CD4-positive, alpha-beta T cell (primary cell): Measurements from ENCODE around the gene RYK. TPM values are rescaled to one million over a fixed set of nuclear protein-coding genes. Genes with fewer than 3 reads are reported as not detected.

Experiments
- ATAC-seq: fragments of 200-7000 bp; cut with Tn5 transposase; one replicate; pipeline ENCODE4 v1.10.0; 2022; ENCODE audit warnings: mild to moderate bottlenecking; ENCODE audit not compliant: poor library complexity
- CTCF ChIA-PET: fragments of 350-600 bp; sonication (Branson Sonifier 250); formaldehyde crosslinking; loops from one replicate; lab custom pipeline; 2021; ENCODE audit warnings: antibody characterized with exemption, inconsistent platforms; lab: Charles Lee
- POLR2A ChIA-PET: fragments of 350-600 bp; sonication (Branson Sonifier 250); formaldehyde crosslinking; loops from one replicate; lab custom pipeline; 2021; ENCODE audit warnings: antibody characterized with exemption, inconsistent platforms; lab: Charles Lee
- DNase-seq, 14 experiments: peaks; one replicate each; pipeline ENCODE4 v3.0.0-alpha.2; 2013 to 2020; ENCODE audit warnings: mixed read lengths in 2 of 14
- H3K27ac ChIP-seq, 2 donors: one replicate each; pipeline versions ENCODE4 v1.5.1 to v1.7.0; 2013; ENCODE audit warnings: low read length in 2 of 2, low read depth in 1 of 2, mild to moderate bottlenecking in 1 of 2
- H3K27me3 ChIP-seq, 2 experiments: 1 replicate in 1 of 2; 2 replicates in 1 of 2; pipeline versions ENCODE4 v1.6.1 to v1.7.0; 2013; ENCODE audit warnings: low read length in 2 of 2, control low read depth in 1 of 2, mild to moderate bottlenecking in 1 of 2, moderate library complexity in 1 of 2; ENCODE audit not compliant: insufficient read depth in 2 of 2, control insufficient read depth in 1 of 2
- H3K36me3 ChIP-seq: one replicate; pipeline ENCODE4 v1.6.1; 2013; ENCODE audit warnings: low read length, control low read depth; ENCODE audit not compliant: insufficient read depth
- H3K4me1 ChIP-seq: one replicate; pipeline ENCODE4 v1.6.1; 2013; ENCODE audit warnings: low read length, control low read depth; ENCODE audit not compliant: insufficient read depth
- H3K4me3 ChIP-seq: one replicate; pipeline ENCODE4 v1.5.1; 2013; ENCODE audit warnings: mild to moderate bottlenecking, low read length, moderate library complexity
- H3K9me3 ChIP-seq, 2 experiments: 1 replicate in 1 of 2; 2 replicates in 1 of 2; pipeline versions ENCODE4 v1.6.1 to v1.7.0; 2013; ENCODE audit warnings: low read length in 2 of 2, mild to moderate bottlenecking in 2 of 2, control low read depth in 1 of 2, moderate library complexity in 1 of 2; ENCODE audit not compliant: control insufficient read depth in 1 of 2, insufficient read depth in 1 of 2
- H3K27ac Mint-ChIP-seq: one replicate; pipeline ENCODE4 v1.8.0; 2020; ENCODE audit warnings: mixed read lengths
- H3K27me3 Mint-ChIP-seq: one replicate; pipeline ENCODE4 v1.8.0; 2021; ENCODE audit warnings: mixed read lengths
- H3K36me3 Mint-ChIP-seq: one replicate; pipeline ENCODE4 v1.8.0; 2021; ENCODE audit warnings: low read depth, mixed read lengths
- H3K4me1 Mint-ChIP-seq: one replicate; pipeline ENCODE4 v1.8.0; 2021; ENCODE audit warnings: low read depth, mixed read lengths
- H3K4me3 Mint-ChIP-seq: one replicate; pipeline ENCODE4 v1.8.0; 2020; ENCODE audit warnings: mild to moderate bottlenecking, mixed read lengths
- H3K9me3 Mint-ChIP-seq: one replicate; pipeline ENCODE4 v1.8.0; 2020; ENCODE audit warnings: mixed read lengths
- intact Hi-C, 2 experiments: fragments of 100-400 bp; cut with DNase I in 1 of 2; cut with micrococcal nuclease in 1 of 2; formaldehyde crosslinking; loops; one replicate each; pipeline versions ENCODE4 v1.15.1 to v1.9.0; 2023 to 2025; cut with DNase I, micrococcal nuclease
- total RNA-seq, 174 experiments: library from RNA in 2 of 174; stranded (reverse) in 2 of 174; gene quantifications; one replicate each; pipeline ENCODE4 v1.2.3 and lab custom pipeline; 2021 to 2026
- TF ChIP-seq, protein P1 (sequence below): fragments of 200-600 bp; IDR thresholded peaks from one replicate; pipeline ENCODE4 v1.8.0; 2022; ENCODE audit warnings: antibody characterized with exemption, mild to moderate bottlenecking

Gene RYK
- total RNA-seq, 2 experiments from 2014 or later, result 57.6 to 59.2 TPM

DNA sequence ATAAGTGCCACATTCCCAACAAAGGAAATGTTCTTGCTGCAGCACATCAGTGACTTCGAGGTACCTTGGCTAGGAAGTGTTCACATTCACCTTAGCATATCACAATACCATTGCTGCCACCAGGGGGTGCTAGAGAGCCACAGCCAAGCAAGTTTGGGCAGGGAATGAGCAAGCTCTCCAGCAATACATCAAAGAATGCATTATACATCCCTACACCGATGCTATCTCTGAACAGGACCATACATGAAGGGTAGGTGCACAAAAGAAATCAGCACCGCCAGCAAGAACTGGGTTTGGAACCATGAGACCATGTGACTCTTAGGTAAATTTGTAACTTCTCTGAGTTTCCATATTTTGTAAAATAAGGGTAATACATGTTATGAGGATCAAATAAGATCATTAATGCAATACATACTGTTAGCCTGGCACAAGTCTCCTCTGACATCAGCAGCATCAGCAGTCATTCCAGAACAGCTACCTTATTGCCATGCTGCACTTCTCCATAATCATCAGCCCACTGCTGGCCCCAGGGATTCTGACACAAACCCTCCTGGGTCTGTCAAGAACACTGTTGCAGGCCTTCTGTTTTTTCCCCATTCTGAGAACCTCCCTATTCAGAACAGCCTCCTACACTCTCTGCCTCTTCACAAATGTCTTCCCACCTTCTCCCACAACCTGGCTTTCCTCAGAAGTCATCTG is 37.5 kb downstream of the RYK start:
- H3K9me3 Mint-ChIP-seq, result no peaks in the 10 kb centered on the region
- ChIA-PET CTCF (interaction anchor here (0.6 to 3.1 kb wide), 27 partner anchors 10 to 327 kb away, joined by 3 to 35 read pairs (median 5); partner anchors contain the start of genes AMOTL2, ANAPC13, CEP63 and RYK), POLR2A (interaction anchor here (0.7 to 1.3 kb wide), 3 partner anchors 36 to 49 kb away, joined by 3 to 4 read pairs (median 3); partner anchors contain the start of gene RYK)
- peaks cover 50% of the 10 kb centered on the region for H3K36me3 Mint-ChIP-seq
- H3K27ac Mint-ChIP-seq, result peak overlapping the region; percentile 19
- H3K27me3 Mint-ChIP-seq, result no peaks in the 10 kb centered on the region
- Histone ChIP-seq H3K4me3 (no peak overlapping the region), H3K27me3 (no peaks in the 10 kb centered on the region), H3K4me1 (no peaks in the 10 kb centered on the region), H3K27ac (no peak overlapping the region), H3K36me3 (peaks cover 26% of the 10 kb centered on the region), H3K9me3 (no peaks in the 10 kb centered on the region)
- intact Hi-C loops, result loop anchor here (1.0 to 5.0 kb wide), 6 partner anchors 39 to 261 kb away; partner anchors contain the start of gene RYK (in 1 of the 2)
- H3K4me1 Mint-ChIP-seq, result peaks cover 36% of the 10 kb centered on the region
- TF ChIP-seq, protein P1, sequence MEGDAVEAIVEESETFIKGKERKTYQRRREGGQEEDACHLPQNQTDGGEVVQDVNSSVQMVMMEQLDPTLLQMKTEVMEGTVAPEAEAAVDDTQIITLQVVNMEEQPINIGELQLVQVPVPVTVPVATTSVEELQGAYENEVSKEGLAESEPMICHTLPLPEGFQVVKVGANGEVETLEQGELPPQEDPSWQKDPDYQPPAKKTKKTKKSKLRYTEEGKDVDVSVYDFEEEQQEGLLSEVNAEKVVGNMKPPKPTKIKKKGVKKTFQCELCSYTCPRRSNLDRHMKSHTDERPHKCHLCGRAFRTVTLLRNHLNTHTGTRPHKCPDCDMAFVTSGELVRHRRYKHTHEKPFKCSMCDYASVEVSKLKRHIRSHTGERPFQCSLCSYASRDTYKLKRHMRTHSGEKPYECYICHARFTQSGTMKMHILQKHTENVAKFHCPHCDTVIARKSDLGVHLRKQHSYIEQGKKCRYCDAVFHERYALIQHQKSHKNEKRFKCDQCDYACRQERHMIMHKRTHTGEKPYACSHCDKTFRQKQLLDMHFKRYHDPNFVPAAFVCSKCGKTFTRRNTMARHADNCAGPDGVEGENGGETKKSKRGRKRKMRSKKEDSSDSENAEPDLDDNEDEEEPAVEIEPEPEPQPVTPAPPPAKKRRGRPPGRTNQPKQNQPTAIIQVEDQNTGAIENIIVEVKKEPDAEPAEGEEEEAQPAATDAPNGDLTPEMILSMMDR, result peak; percentile 99
- ATAC-seq, result peak; percentile 83
- DNase-seq, result peak; percentile 73 to 94 (median 84)
- no peak overlapping the region for H3K4me3 Mint-ChIP-seq

DNA sequence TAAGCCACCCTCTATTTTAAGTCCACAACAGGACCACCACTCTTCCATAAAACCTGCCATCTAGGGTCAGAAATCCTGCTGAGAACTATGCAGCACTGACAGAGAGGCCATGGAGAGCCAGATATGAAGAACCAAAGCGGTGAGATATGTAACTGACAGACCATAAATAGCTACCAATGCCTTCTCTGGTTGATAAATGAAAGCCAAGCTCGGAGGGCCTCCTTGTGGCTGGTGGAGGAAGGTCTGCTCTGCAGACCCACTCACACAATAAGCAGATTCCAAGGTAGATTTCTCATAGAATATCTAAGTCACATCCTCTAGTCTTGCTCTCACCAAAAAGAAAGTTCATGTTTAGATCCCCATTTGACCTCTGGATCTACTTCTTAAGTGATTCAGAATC is 38.9 kb downstream of the RYK start:
- peak; percentile 57 for ATAC-seq
- H3K4me1 Mint-ChIP-seq, result peaks cover 28% of the 10 kb centered on the region

GRCh38 chr3:134205451-134205850 is 45.2 kb downstream of the RYK start:
- TF ChIP-seq, protein P1, result no peak
- no peak for DNase-seq
- Mint-ChIP-seq H3K36me3 (peaks cover 86% of the 10 kb centered on the region), H3K4me3 (no peak overlapping the region), H3K9me3 (no peaks in the 10 kb centered on the region), H3K4me1 (no peaks in the 10 kb centered on the region), H3K27me3 (no peaks in the 10 kb centered on the region), H3K27ac (no peak overlapping the region)
- CTCF ChIA-PET, result interaction anchor here (0.5 kb wide), 1 partner anchor 301 kb away, joined by 3 read pairs; no protein-coding TSS in a partner anchor
- no peaks in the 10 kb centered on the region for H3K27me3 ChIP-seq
- no peak for ATAC-seq
- intact Hi-C loops, result no loop called here
- H3K4me1 ChIP-seq, result no peaks in the 10 kb centered on the region
- no peak overlapping the region for H3K4me3 ChIP-seq
- no peak overlapping the region for H3K27ac ChIP-seq
- H3K36me3 ChIP-seq, result peaks cover 61% of the 10 kb centered on the region
- no peaks in the 10 kb centered on the region for H3K9me3 ChIP-seq
- POLR2A ChIA-PET, result no interaction called here

More for the DNA sequence above, 38.9 kb downstream of the RYK start:
- no peak overlapping the region for H3K4me3 Mint-ChIP-seq
- intact Hi-C loops, result loop anchor here (2.0 to 5.0 kb wide), 4 partner anchors 41 to 165 kb away; partner anchors contain the start of gene RYK (in 1 of the 2)
- ChIA-PET POLR2A (interaction anchor here (1.2 to 1.3 kb wide), 2 partner anchors 39 to 262 kb away, joined by 3 to 4 read pairs; partner anchors contain the start of gene RYK), CTCF (interaction anchor here (0.9 to 3.1 kb wide), 13 partner anchors 13 to 281 kb away, joined by 3 to 35 read pairs (median 10); partner anchors contain the start of genes ANAPC13, CEP63 and RYK)
- H3K27me3 Mint-ChIP-seq, result no peaks in the 10 kb centered on the region
- peaks cover 58% of the 10 kb centered on the region for H3K36me3 Mint-ChIP-seq
- no peaks in the 10 kb centered on the region for H3K9me3 Mint-ChIP-seq
- peak in 2 of 14 experiments; percentile 17 to 21 for DNase-seq
- Histone ChIP-seq H3K4me3 (no peak overlapping the region), H3K27ac (no peak overlapping the region), H3K4me1 (no peaks in the 10 kb centered on the region), H3K36me3 (peaks cover 34% of the 10 kb centered on the region), H3K9me3 (no peaks in the 10 kb centered on the region), H3K27me3 (no peaks in the 10 kb centered on the region)
- H3K27ac Mint-ChIP-seq, result no peak overlapping the region
- TF ChIP-seq, protein P1, result no peak
